Stomach (tissue), 4 donors: ENCODE data around the gene FAM184B.

Experiments
- POLR2A ChIP-seq, 4 donors: fragments of 450-650 bp; IDR thresholded peaks; one replicate each; pipeline ENCODE4 v1.6.1; 2016; ENCODE audit warnings: antibody characterized with exemption in 4 of 4, control low read depth in 2 of 4, mild to moderate bottlenecking in 1 of 4, moderate library complexity in 1 of 4
- POLR2AphosphoS5 ChIP-seq, 3 donors: sonication (generic); formaldehyde crosslinking; IDR thresholded peaks; one replicate each; pipeline ENCODE4 v1.6.1; 2016; ENCODE audit warnings: antibody characterized with exemption in 3 of 3
- TF ChIP-seq, protein P1 (sequence below), 7 experiments: fragments of 450-650 bp in 4 of 7; fragments of 200-600 bp in 3 of 7; sonication (generic) in 3 of 7; IDR thresholded peaks; one replicate each; pipeline ENCODE4 v1.5.1; 2016 to 2019; ENCODE audit warnings: antibody characterized with exemption in 7 of 7, control low read depth in 2 of 7, mild to moderate bottlenecking in 1 of 7

DNA sequence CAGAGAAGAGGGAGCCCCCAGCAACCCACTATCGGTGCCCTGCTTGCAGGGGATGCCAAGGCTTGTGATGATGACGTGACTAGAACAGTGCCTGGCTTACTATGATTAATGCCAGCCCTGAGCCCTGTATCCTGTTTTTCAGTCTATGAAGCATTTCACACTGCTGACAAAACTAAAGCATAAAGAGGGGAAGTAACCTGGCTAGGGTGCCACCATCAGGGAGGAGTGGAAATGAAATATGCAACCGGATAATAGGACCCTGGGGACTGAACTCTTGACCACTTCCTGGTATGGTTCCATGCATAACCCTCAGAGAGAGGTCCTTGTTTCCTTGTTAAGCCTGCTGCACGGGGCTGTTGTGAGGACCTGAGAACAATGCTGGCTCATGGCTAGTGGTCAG lies 116.7 kb downstream of the FAM184B start:
- TF ChIP-seq, protein P1, sequence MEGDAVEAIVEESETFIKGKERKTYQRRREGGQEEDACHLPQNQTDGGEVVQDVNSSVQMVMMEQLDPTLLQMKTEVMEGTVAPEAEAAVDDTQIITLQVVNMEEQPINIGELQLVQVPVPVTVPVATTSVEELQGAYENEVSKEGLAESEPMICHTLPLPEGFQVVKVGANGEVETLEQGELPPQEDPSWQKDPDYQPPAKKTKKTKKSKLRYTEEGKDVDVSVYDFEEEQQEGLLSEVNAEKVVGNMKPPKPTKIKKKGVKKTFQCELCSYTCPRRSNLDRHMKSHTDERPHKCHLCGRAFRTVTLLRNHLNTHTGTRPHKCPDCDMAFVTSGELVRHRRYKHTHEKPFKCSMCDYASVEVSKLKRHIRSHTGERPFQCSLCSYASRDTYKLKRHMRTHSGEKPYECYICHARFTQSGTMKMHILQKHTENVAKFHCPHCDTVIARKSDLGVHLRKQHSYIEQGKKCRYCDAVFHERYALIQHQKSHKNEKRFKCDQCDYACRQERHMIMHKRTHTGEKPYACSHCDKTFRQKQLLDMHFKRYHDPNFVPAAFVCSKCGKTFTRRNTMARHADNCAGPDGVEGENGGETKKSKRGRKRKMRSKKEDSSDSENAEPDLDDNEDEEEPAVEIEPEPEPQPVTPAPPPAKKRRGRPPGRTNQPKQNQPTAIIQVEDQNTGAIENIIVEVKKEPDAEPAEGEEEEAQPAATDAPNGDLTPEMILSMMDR (IDR thresholded peaks at IDR 0.05): no peak
- no peak for TF ChIP-seq POLR2AphosphoS5 (IDR thresholded peaks at IDR 0.05)
- TF ChIP-seq POLR2A (IDR thresholded peaks at IDR 0.05): no peak
